Mucosa of rectum (tissue), 2 donors: ENCODE measurements around the gene FABP7.
"Not testable (repeated sequence)": the region's sequence is repeated elsewhere in the genome, so short reads cannot be mapped to it uniquely, and the experiment has no call there.

Experiments used
- H3K27ac ChIP-seq, 2 donors: one replicate each; pipeline ENCODE4 v1.7.0; 2013; ENCODE audit warnings: inconsistent platforms in 2 of 2, low read depth in 2 of 2, low read length in 2 of 2
- H3K27me3 ChIP-seq, 2 donors: one replicate each; pipeline ENCODE4 v1.7.0; 2013; ENCODE audit warnings: low read length in 2 of 2; ENCODE audit not compliant: control insufficient read depth in 2 of 2, insufficient read depth in 2 of 2
- H3K36me3 ChIP-seq, 2 donors: one replicate each; pipeline ENCODE4 v1.7.0; 2013; ENCODE audit warnings: low read length in 2 of 2; ENCODE audit not compliant: control insufficient read depth in 2 of 2, insufficient read depth in 2 of 2
- H3K4me1 ChIP-seq, 2 donors: one replicate each; pipeline ENCODE4 v1.7.0; 2013; ENCODE audit warnings: low read length in 2 of 2, mild to moderate bottlenecking in 1 of 2; ENCODE audit not compliant: control insufficient read depth in 2 of 2, insufficient read depth in 2 of 2
- H3K4me3 ChIP-seq, 2 donors: one replicate each; pipeline ENCODE4 v1.7.0; 2013; ENCODE audit warnings: low read length in 2 of 2
- H3K9ac ChIP-seq, 2 donors: one replicate each; pipeline ENCODE4 v1.7.0; 2013; ENCODE audit warnings: low read length in 2 of 2, low read depth in 1 of 2, mild to moderate bottlenecking in 1 of 2
- H3K9me3 ChIP-seq, 2 donors: one replicate each; pipeline ENCODE4 v1.7.0; 2013; ENCODE audit warnings: low read length in 2 of 2; ENCODE audit not compliant: control insufficient read depth in 2 of 2
- donor health status: healthy.
- donor health status: Normal muscosa, but diverticular disease.

FABP7 gene

DNA sequence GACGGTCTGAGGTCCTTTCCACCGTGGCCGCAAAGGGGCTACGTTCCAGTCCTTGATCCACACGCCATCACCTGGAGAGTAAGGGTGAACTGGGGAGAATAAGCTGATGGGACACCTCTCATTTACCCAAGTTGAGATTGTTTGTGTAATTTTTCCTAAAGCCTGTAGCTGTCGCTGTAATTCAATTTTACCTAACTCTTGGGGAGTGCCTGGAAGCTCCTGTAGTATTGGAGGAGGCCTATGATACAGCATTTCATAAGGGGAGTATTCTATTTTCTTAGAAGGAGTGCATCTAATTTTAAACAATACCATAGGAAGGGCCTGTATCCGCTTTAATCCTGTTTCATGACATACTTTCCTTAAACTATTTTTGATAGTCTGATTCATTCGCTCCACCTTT is 35.3 kb upstream of the FABP7 start:
- not testable (repeated sequence) for H3K9ac ChIP-seq, H3K36me3 ChIP-seq, H3K4me1 ChIP-seq, H3K4me3 ChIP-seq, H3K9me3 ChIP-seq, H3K27ac ChIP-seq, H3K27me3 ChIP-seq

DNA sequence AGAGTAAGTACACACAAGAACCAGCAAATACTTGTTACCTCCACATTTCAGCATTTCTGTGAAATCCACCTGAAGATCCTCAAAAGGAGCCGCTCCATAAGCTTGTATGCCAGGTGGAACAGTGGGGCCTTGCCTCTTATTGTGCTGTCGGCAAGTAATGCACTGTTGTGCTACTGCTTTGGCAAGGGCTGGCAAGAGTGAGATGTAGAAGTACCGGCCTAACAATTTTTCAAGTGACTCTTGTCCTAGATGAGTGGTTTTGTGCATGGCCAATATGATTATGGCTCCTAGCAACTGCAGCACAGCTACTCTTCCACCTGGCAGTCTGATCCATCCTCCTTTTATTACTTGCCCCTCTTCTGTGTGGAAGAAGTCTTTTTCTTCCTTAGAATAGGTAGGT is 34.7 kb upstream of the FABP7 start:
- H3K4me1 ChIP-seq, H3K27me3 ChIP-seq, H3K4me3 ChIP-seq, H3K9ac ChIP-seq, H3K9me3 ChIP-seq, H3K36me3 ChIP-seq, H3K27ac ChIP-seq: not testable (repeated sequence)

DNA sequence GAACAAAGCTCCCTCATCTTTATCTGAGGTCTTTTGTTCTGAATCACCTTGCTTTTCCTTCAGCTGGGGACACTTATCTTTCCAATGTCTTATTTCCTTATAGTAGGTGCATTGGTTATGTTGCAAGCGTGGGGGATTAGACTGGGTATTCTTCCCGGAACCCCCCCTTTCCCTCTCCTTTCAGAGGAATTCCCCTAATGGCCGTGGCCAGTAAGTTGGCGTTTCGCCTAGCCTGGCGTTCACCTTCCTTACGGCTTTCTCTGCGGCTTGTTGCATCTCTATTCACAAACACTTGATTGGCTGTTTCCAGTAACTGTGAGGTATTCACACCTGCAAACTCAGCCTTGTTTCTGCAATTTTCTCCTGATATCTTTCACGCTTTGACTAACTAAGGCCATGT is 32.8 kb upstream of the FABP7 start:
- Histone ChIP-seq H3K4me1 (peaks cover 0 to 8% of the 10 kb centered on the region in 2 donors), H3K27me3 (peaks cover 0 to 2% of the 10 kb centered on the region in 2 donors), H3K4me3 (no peak overlapping the region), H3K9me3 (no peaks in the 10 kb centered on the region), H3K27ac (no peak overlapping the region), H3K9ac (no peak overlapping the region), H3K36me3 (no peaks in the 10 kb centered on the region)

- Histone ChIP-seq H3K27ac (no peak overlapping the region), H3K9me3 (no peaks in the 10 kb centered on the region), H3K27me3 (peaks cover 0 to 2% of the 10 kb centered on the region in 2 donors), H3K4me3 (no peak overlapping the region), H3K36me3 (no peaks in the 10 kb centered on the region), H3K9ac (no peak overlapping the region), H3K4me1 (peaks cover 0 to 8% of the 10 kb centered on the region in 2 donors)
Observed at GRCh38 chr6:122747573-122747972, 31.9 kb upstream of the FABP7 start.

DNA sequence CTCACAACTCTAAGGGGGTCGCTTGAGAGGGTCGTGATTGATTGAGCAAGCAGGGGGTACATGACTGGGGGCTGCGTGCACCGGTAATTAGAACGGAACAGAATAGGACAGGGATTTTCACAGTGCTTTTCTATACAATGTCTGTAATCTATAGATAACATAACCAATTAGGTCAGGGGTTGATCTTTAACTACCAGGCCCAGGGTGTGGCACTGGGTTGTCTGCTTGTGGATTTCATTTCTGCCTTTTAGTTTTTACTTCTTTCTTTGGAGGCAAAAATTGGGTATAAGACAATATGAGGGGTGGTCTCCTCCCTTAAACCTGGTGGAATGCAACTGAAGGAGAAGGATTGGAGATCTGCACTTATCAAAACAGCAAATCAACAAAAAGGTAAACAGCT is 30.6 kb upstream of the FABP7 start:
- H3K9me3 ChIP-seq, H3K27me3 ChIP-seq, H3K36me3 ChIP-seq, H3K4me1 ChIP-seq, H3K4me3 ChIP-seq, H3K27ac ChIP-seq, H3K9ac ChIP-seq: not testable (repeated sequence)

GRCh38 chr6:122749451-122750050 is 30.0 kb upstream of the FABP7 start:
- Histone ChIP-seq H3K4me1 (peaks cover 0 to 8% of the 10 kb centered on the region in 2 donors), H3K9me3 (no peaks in the 10 kb centered on the region), H3K36me3 (no peaks in the 10 kb centered on the region), H3K9ac (no peak overlapping the region), H3K27ac (no peak overlapping the region), H3K27me3 (peaks cover 0 to 2% of the 10 kb centered on the region in 2 donors), H3K4me3 (no peak overlapping the region)

GRCh38 chr6:122751326-122751725 is 28.2 kb upstream of the FABP7 start:
- Histone ChIP-seq H3K9me3 (no peaks in the 10 kb centered on the region), H3K4me1 (peaks cover 0 to 8% of the 10 kb centered on the region in 2 donors), H3K9ac (no peak overlapping the region), H3K27ac (no peak overlapping the region), H3K4me3 (no peak overlapping the region), H3K27me3 (no peaks in the 10 kb centered on the region), H3K36me3 (no peaks in the 10 kb centered on the region)

DNA sequence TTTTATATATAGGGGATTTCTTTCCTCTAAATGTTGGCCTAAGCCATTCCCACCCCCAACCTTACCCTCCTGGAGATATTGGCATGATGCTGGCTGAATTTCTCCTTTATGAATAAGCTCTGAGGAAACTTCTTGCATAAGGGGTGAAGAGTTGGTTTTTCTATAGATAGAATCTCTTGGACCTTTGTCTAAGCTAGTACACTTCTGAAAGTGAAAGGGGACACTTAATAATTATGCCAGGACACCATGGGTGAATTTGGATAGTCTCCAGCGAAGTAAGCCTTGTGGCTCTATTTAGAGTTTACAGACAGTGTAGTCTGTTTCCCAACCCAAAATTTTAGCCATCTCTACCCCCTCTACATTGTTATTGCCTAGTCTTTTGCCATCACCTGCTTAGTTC is 27.1 kb upstream of the FABP7 start:
- H3K9me3 ChIP-seq, result no peaks in the 10 kb centered on the region
- no peak overlapping the region for H3K27ac ChIP-seq
- no peak overlapping the region for H3K4me3 ChIP-seq
- H3K9ac ChIP-seq, result no peak overlapping the region
- no peaks in the 10 kb centered on the region for H3K27me3 ChIP-seq
- H3K4me1 ChIP-seq, result peaks cover 0 to 8% of the 10 kb centered on the region in 2 donors
- no peaks in the 10 kb centered on the region for H3K36me3 ChIP-seq

- no peaks in the 10 kb centered on the region for H3K9me3 ChIP-seq
- no peaks in the 10 kb centered on the region for H3K27me3 ChIP-seq
- H3K27ac ChIP-seq, result no peak overlapping the region
- H3K9ac ChIP-seq, result no peak overlapping the region
- H3K36me3 ChIP-seq, result no peaks in the 10 kb centered on the region
- peaks cover 0 to 8% of the 10 kb centered on the region in 2 donors for H3K4me1 ChIP-seq
- no peak overlapping the region for H3K4me3 ChIP-seq
Observed at GRCh38 chr6:122753000-122753687, 26.4 kb upstream of the FABP7 start.

DNA sequence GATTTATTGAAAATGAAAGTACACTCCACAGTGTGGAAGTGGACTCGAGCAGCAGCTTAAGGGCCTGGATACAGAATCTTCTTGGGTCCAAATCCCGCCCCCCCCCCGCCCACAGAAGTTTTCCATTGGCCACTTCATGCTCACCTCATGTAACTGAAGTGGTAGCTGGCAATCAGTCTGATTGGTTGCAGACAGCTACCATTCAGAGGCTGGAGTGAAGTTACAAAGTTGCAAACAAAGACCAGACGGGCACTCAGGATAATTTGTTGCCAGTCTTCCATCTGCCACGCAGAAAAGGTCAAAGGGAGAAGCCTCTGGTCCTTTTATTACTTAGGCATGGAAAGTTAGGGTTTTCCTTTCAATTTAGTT is 25.8 kb upstream of the FABP7 start:
- peaks cover 0 to 8% of the 10 kb centered on the region in 2 donors for H3K4me1 ChIP-seq
- H3K9ac ChIP-seq, result no peak overlapping the region
- H3K4me3 ChIP-seq, result no peak overlapping the region
- H3K27ac ChIP-seq, result no peak overlapping the region
- H3K9me3 ChIP-seq, result no peaks in the 10 kb centered on the region
- H3K36me3 ChIP-seq, result no peaks in the 10 kb centered on the region
- no peaks in the 10 kb centered on the region for H3K27me3 ChIP-seq
